Heart left ventricle (tissue), 13 donors: ENCODE results near the gene CLHC1.

ENCODE experiments used
- CTCF ChIP-seq, 12 donors: fragments of 200-600 bp; sonication (generic) in 4 of 12; IDR thresholded peaks; one replicate each; pipeline versions ENCODE4 v1.5.0 to v1.8.0; 2018 to 2022; ENCODE audit warnings: antibody characterized with exemption in 12 of 12, mild to moderate bottlenecking in 5 of 12
- POLR2A ChIP-seq, 2 donors: fragments of 450-650 bp; IDR thresholded peaks; one replicate each; pipeline ENCODE4 v1.6.1; 2017; ENCODE audit warnings: antibody characterized with exemption in 2 of 2, mild to moderate bottlenecking in 2 of 2, moderate library complexity in 2 of 2
- donor health status: ischemic (EF 13 %, LVEDD 7.1; RV severe dilation, severe dysfunction).
- donor health status: DM: no; HTN: yes; CAD: no.
- donor health status: DM: no; HTN: no; CAD: no.
- donor health status: ischemic (EF 25% LVEDD 6.9; RV normal size, moderate dysfunction).
- donor health status: ischemic (EF 25% LVEDD 5.7; RV mildly dilated, moderate dysfunction).
- donor health status: ischemic (EF 35%, LVEDD 5.7; RV mildly dilated, moderate dysfunction).
- donor health status: nonischemic (EF 11% LVEDD 7.7; RV severe dilation, severe dysfunction).
- donor health status: DM: yes; HTN: yes; CAD: no.
- donor health status: PGD.
- donor health status: ischemic (EF 29% LVEDD 5.4; RV normal size, mild dysfunction).
- donor health status: nonischemic (EF 23%, LVEDD 6.1; RV moderate dilation, normal function).

- TF ChIP-seq CTCF (IDR thresholded peaks at IDR 0.05) (no peak), POLR2A (IDR thresholded peaks at IDR 0.05) (no peak)
Observed at GRCh38 chr2:55142518-55142917, 89.6 kb downstream of the CLHC1 start.
